ENCODE measurements around the gene ADAM12. TPM values are rescaled to one million over a fixed set of nuclear protein-coding genes. Genes with fewer than 3 reads are reported as not detected.

ADAM12 gene
- total RNA-seq, 2 donors from 2014 or later = 0.46 TPM; not detected in 1

DNA sequence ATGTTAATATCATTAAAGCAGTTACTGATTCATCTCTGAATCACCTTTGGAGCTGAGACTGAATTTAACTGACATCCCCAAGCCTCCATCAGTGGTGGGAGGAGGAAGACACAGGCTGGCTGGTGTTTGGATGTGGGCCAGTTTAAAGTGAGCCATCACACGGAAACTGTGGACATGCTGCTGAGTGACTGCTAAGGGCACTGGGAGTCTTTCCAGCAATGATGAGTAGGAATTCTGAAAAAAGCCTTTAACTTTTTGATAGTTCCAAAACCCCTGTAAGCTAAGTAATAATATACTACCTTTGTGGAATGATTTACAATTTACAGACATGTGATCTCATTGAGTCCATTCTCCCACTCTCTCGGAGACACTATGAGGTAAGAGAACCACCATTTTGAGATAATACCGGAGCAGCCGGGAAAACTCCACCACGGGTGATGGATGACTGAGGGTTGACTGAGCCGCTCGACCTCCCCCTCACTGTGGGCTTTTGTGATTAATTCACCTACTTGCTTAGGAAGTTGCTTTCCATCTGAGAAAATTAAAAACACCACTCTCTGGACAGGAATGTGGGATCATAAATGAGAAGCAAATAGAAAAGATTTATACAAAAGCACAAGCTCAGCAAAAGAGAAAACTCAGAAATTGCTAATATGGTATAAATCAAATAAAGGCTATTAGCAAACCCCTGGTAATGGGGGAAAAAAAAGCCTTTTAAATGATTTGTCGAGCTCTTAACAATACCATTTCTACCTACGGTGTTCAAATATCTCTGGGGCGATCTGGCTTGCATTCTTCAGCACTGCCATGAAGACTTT lies 297.2 kb downstream of the ADAM12 start:
- 94 to 98% methylated on average over 8 to 10 of the region's 10 CpGs for WGBS, 2 experiments (ENCODE audit: insufficient coverage in 1 of 2, insufficient read length in 1 of 2)
- no peak for TF ChIP-seq CTCF (conservative IDR thresholded peaks at IDR 0.05)

GRCh38 chr10:126090443-126090842 lies 297.8 kb downstream of the ADAM12 start:
- DNase-seq = no peak
- WGBS, 2 experiments (ENCODE audit: insufficient coverage in 1 of 2, insufficient read length in 1 of 2) = 89 to 93% methylated on average over 1 of the region's 1 CpG
- Histone ChIP-seq H3K4me1 (ENCODE audit: control insufficient read depth, insufficient read depth, low read length) (no peaks in the 10 kb centered on the region), H3K27ac (ENCODE audit: low read depth, low read length) (no peak overlapping the region), H3K4me3 (ENCODE audit: low read length) (no peak overlapping the region), H3K36me3 (ENCODE audit: control insufficient read depth, insufficient read depth, low read length) (no peaks in the 10 kb centered on the region), H3K9ac (ENCODE audit: extremely low read depth, low read length, poor library complexity, severe bottlenecking) (no peak overlapping the region), H3K27me3 (ENCODE audit: control insufficient read depth, insufficient read depth, low read length, poor library complexity, severe bottlenecking) (no peaks in the 10 kb centered on the region), H3K9me3 (ENCODE audit: control insufficient read depth, low read length) (no peaks in the 10 kb centered on the region)
- Mint-ChIP-seq H3K9me3 (no peaks in the 10 kb centered on the region), H3K36me3 (ENCODE audit: low read depth) (no peaks in the 10 kb centered on the region), H3K4me1 (no peaks in the 10 kb centered on the region), H3K27ac (no peak overlapping the region), H3K27me3 (ENCODE audit: insufficient read depth) (no peaks in the 10 kb centered on the region), H3K4me3 (no peak overlapping the region)
- no peak for TF ChIP-seq CTCF (conservative IDR thresholded peaks at IDR 0.05)

More for the DNA sequence above, 297.2 kb downstream of the ADAM12 start:
- Histone ChIP-seq H3K4me1 (ENCODE audit: control insufficient read depth, insufficient read depth, low read length) (no peaks in the 10 kb centered on the region), H3K36me3 (ENCODE audit: control insufficient read depth, insufficient read depth, low read length) (no peaks in the 10 kb centered on the region), H3K9ac (ENCODE audit: extremely low read depth, low read length, poor library complexity, severe bottlenecking) (no peak overlapping the region), H3K27ac (ENCODE audit: low read depth, low read length) (no peak overlapping the region), H3K9me3 (ENCODE audit: control insufficient read depth, low read length) (no peaks in the 10 kb centered on the region), H3K4me3 (ENCODE audit: low read length) (no peak overlapping the region), H3K27me3 (ENCODE audit: control insufficient read depth, insufficient read depth, low read length, poor library complexity, severe bottlenecking) (no peaks in the 10 kb centered on the region)
- no peaks in the 10 kb centered on the region for H3K27me3 Mint-ChIP-seq (ENCODE audit: insufficient read depth)
- H3K27ac Mint-ChIP-seq = no peak overlapping the region
- H3K4me3 Mint-ChIP-seq = no peak overlapping the region
- no peak for DNase-seq
- no peaks in the 10 kb centered on the region for H3K36me3 Mint-ChIP-seq (ENCODE audit: low read depth)
- H3K9me3 Mint-ChIP-seq = no peaks in the 10 kb centered on the region
- H3K4me1 Mint-ChIP-seq = no peaks in the 10 kb centered on the region

- peak; percentile 21 for TF ChIP-seq CTCF (conservative IDR thresholded peaks at IDR 0.05)
- no peaks in the 10 kb centered on the region for H3K36me3 Mint-ChIP-seq (ENCODE audit: low read depth)
- Histone ChIP-seq H3K27me3 (ENCODE audit: control insufficient read depth, insufficient read depth, low read length, poor library complexity, severe bottlenecking) (no peaks in the 10 kb centered on the region), H3K4me1 (ENCODE audit: control insufficient read depth, insufficient read depth, low read length) (no peaks in the 10 kb centered on the region), H3K9ac (ENCODE audit: extremely low read depth, low read length, poor library complexity, severe bottlenecking) (no peak overlapping the region), H3K9me3 (ENCODE audit: control insufficient read depth, low read length) (no peaks in the 10 kb centered on the region), H3K4me3 (ENCODE audit: low read length) (no peak overlapping the region), H3K27ac (ENCODE audit: low read depth, low read length) (no peak overlapping the region), H3K36me3 (ENCODE audit: control insufficient read depth, insufficient read depth, low read length) (no peaks in the 10 kb centered on the region)
- DNase-seq = no peak
- no peaks in the 10 kb centered on the region for H3K27me3 Mint-ChIP-seq (ENCODE audit: insufficient read depth)
- H3K4me3 Mint-ChIP-seq = no peak overlapping the region
- H3K4me1 Mint-ChIP-seq = no peaks in the 10 kb centered on the region
- 80 to 87% methylated on average over 10 of the region's 11 CpGs for WGBS, 2 experiments (ENCODE audit: insufficient coverage in 1 of 2, insufficient read length in 1 of 2)
- H3K27ac Mint-ChIP-seq = no peak overlapping the region
- H3K9me3 Mint-ChIP-seq = no peaks in the 10 kb centered on the region
These were observed 300.3 kb downstream of the ADAM12 start for GRCh38 chr10:126087796-126088505.

All from endodermal cell (in vitro differentiated cells).